Erythroblast (primary cell): ENCODE data around the gene SDK2.

ENCODE experiments used
- GATA1 ChIP-seq: IDR thresholded peaks from 2 replicates; pipeline ENCODE4 v1.6.1; 2011; ENCODE audit warnings: low read depth, mild to moderate bottlenecking, control low read depth, low read length, moderate library complexity
- POLR2A ChIP-seq: IDR thresholded peaks from 2 replicates; pipeline ENCODE4 v1.6.1; 2011; ENCODE audit warnings: mild to moderate bottlenecking, low read length

GRCh38 chr17:73681946-73682345, 37.7 kb upstream of the SDK2 start:
- TF ChIP-seq POLR2A = no peak
- no peak for TF ChIP-seq GATA1
